Neuronal stem cell (in vitro differentiated cells): ENCODE results near the gene CTU2.
A peak's percentile ranks its signal among the peaks of the same experiment; 100 is the strongest.

ENCODE experiments used
- DNase-seq: peaks from one replicate; pipeline ENCODE4 v3.0.0-alpha.2; 2013; ENCODE audit warnings: low spot score
- H2AFZ ChIP-seq: one replicate; pipeline ENCODE4 v1.6.1; 2013; ENCODE audit warnings: mild to moderate bottlenecking, low read length, inconsistent platforms
- H2AK5ac ChIP-seq: 2 replicates; pipeline ENCODE4 v1.6.1; 2013; ENCODE audit warnings: low read depth, mild to moderate bottlenecking, inconsistent platforms, low read length, moderate library complexity, mixed read lengths
- H2BK120ac ChIP-seq: 2 replicates; pipeline ENCODE4 v1.6.1; 2013; ENCODE audit warnings: low read depth, mild to moderate bottlenecking, inconsistent platforms, low read length, moderate library complexity, mixed read lengths
- H2BK12ac ChIP-seq: one replicate; pipeline ENCODE4 v1.6.1; 2013; ENCODE audit warnings: low read length, inconsistent platforms
- H2BK15ac ChIP-seq: 2 replicates; pipeline ENCODE4 v1.6.1; 2013; ENCODE audit warnings: mild to moderate bottlenecking, low read length, inconsistent platforms, mixed read lengths
- H2BK5ac ChIP-seq: one replicate; pipeline ENCODE4 v1.6.1; 2013; ENCODE audit warnings: inconsistent platforms, mild to moderate bottlenecking, low read length, moderate library complexity
- H3K14ac ChIP-seq: one replicate; pipeline ENCODE4 v1.6.1; 2013; ENCODE audit warnings: low read length, inconsistent platforms
- H3K18ac ChIP-seq: 2 replicates; pipeline ENCODE4 v1.6.1; 2013; ENCODE audit warnings: low read length, inconsistent platforms
- H3K23ac ChIP-seq: 2 replicates; pipeline ENCODE4 v1.6.1; 2013; ENCODE audit warnings: low read depth, mild to moderate bottlenecking, mixed read lengths, low read length, inconsistent platforms; ENCODE audit not compliant: poor library complexity
- H3K27ac ChIP-seq: replicated peaks from 3 replicates; pipeline ENCODE4 v1.5.1; 2013; ENCODE audit warnings: low read length, inconsistent platforms
- H3K27me3 ChIP-seq, 3 experiments: 2 replicates each; pipeline ENCODE4 v1.6.1; 2013; ENCODE audit warnings: low read length in 3 of 3, mild to moderate bottlenecking in 2 of 3, inconsistent platforms in 1 of 3, low read depth in 1 of 3, mixed read lengths in 1 of 3, moderate library complexity in 1 of 3; ENCODE audit not compliant: control insufficient read depth in 3 of 3, insufficient read depth in 3 of 3
- H3K36me3 ChIP-seq, 2 donors: replicated peaks in 1 of 2; 2 replicates each; pipeline ENCODE4 v1.6.1; 2013; ENCODE audit warnings: low read length in 2 of 2; ENCODE audit not compliant: control insufficient read depth in 2 of 2, insufficient read depth in 2 of 2
- H3K4ac ChIP-seq: 2 replicates; pipeline ENCODE4 v1.6.1; 2013; ENCODE audit warnings: inconsistent platforms, mild to moderate bottlenecking, low read length, moderate library complexity
- H3K4me1 ChIP-seq, 2 donors: 1 replicate in 1 of 2; 2 replicates in 1 of 2; pipeline ENCODE4 v1.6.1; 2013; ENCODE audit warnings: low read length in 2 of 2, low read depth in 1 of 2; ENCODE audit not compliant: control insufficient read depth in 2 of 2, insufficient read depth in 1 of 2
- H3K4me2 ChIP-seq: one replicate; pipeline ENCODE4 v1.6.1; 2013; ENCODE audit warnings: mild to moderate bottlenecking, low read length, inconsistent platforms; ENCODE audit not compliant: insufficient read depth, poor library complexity, severe bottlenecking
- H3K4me3 ChIP-seq, 2 donors: 2 replicates each; pipeline ENCODE4 v1.5.1; 2013; ENCODE audit warnings: low read length in 2 of 2, mild to moderate bottlenecking in 2 of 2, inconsistent platforms in 1 of 2, moderate library complexity in 1 of 2
- H3K79me1 ChIP-seq: one replicate; pipeline ENCODE4 v1.6.1; 2013; ENCODE audit warnings: low read depth, mild to moderate bottlenecking, inconsistent platforms, low read length, moderate library complexity
- H3K9ac ChIP-seq: one replicate; pipeline ENCODE4 v1.6.1; 2013; ENCODE audit warnings: mild to moderate bottlenecking, low read depth, low read length, inconsistent platforms; ENCODE audit not compliant: poor library complexity
- H3K9me3 ChIP-seq, 2 donors: replicated peaks in 1 of 2; 2 replicates each; pipeline versions ENCODE3 to v1.6.1; 2013; ENCODE audit warnings: low read length in 2 of 2, mild to moderate bottlenecking in 2 of 2, inconsistent platforms in 1 of 2, low read depth in 1 of 2, mixed read lengths in 1 of 2, moderate library complexity in 1 of 2; ENCODE audit not compliant: control insufficient read depth in 2 of 2, insufficient read depth in 1 of 2
- H4K8ac ChIP-seq: one replicate; pipeline ENCODE4 v1.6.1; 2013; ENCODE audit warnings: low read depth, mild to moderate bottlenecking, inconsistent platforms, low read length, moderate library complexity
- H4K91ac ChIP-seq: one replicate; pipeline ENCODE4 v1.6.1; 2013; ENCODE audit warnings: low read length, low read depth, mild to moderate bottlenecking, inconsistent platforms; ENCODE audit not compliant: poor library complexity
- WGBS, 2 donors: extraction: QIAGEN DNeasy Blood & Tissue Kit; methylation state at CpG; one replicate each; pipeline ENCODE4 v1.1.7; 2013; ENCODE audit warnings: missing lambda C conversion rate in 2 of 2, mixed read lengths in 1 of 2; ENCODE audit not compliant: insufficient read length in 2 of 2, insufficient replicate concordance in 1 of 2; ENCODE audit errors: extremely low coverage in 2 of 2; 5-methylcytosine and 5-hydroxymethylcytosine counted together

Gene CTU2

DNA sequence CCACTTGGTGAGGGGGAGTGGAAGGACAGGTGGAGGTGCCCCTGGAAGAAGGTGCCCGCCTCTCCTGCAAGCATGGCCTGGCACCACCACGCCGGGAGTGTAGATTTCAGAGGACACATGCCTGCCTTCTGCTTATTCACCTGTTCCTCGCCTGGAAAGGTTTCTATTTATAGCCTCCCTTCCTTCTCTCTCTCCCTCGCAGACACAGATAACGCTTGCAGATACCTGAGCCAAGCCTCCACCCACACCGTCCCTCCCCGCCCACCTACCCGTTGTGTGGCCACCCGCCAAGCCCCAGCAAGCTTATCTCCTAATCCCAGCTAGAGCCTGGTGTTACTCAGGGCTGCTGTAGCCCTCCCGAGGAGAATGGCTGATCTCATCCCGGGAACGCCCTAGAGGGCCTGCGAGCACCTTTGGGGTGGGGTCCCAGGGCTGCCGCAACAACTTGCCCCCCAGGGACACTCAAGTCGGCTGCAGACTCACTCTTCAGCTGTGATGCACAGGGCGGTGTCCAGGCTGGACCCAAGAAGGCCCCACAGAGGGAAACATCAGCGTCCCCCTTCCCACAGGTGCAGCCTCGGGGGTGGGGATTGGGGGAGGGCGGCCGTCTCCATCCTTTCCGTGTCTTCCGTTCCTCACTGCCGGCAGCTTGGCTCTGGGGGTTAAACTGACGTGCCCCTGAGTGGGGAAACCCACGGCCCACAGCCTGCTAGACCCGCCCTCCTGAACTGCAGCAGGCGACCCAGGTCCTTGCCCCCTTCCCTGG lies 18.1 kb upstream of the CTU2 start:
- DNase-seq, result no peak
- peaks cover 8 to 78% (median 35%) of the 10 kb centered on the region in 3 experiments for H3K27me3 ChIP-seq
- no CpG with 5 or more reads among the region's 28 CpGs for WGBS, 2 donors

DNA sequence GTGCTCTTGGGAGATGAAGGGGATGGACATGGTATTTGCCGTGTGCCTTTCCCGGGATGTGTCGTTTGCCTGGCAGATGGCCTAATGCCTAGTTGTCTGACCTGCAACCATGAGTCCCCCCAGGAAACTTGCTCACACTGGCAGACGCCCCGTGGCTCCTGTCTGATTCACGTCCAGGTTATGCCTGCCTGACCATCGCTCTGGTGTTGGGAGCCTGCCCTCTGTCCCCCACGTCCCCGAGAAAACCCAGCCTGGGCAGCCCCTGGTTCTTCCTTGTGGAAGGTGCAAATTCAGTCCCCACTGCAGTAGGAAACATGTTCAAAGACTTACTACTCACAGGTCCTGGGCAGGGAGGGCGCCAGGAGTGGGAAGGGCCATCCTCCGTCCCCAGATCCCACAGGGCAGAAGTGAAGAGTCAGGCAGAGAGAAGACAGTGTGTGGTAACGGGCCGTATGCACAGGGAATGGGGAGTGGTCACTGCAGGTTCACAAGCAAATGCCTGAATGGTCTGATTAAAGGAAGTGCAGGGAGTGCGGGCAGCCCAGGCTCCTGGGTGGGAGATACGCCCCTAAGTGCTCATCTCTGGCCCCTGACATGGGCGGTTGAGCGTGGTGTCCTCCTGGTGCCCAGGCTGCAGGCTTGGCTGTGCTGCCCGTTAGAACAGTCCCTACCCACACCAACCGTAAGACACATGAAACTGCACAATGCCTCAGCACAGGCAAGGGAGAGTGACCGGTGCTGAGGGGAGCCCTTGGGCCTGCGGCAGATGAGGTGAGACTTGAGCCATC lies 15.8 kb upstream of the CTU2 start:
- Histone ChIP-seq H3K27me3 (peaks cover 4 to 65% (median 25%) of the 10 kb centered on the region in 3 experiments), H3K27ac (no peak overlapping the region), H3K9ac (peak overlapping the region; percentile 47), H3K9me3 (no peaks in the 10 kb centered on the region), H3K36me3 (no peaks in the 10 kb centered on the region), H3K14ac (peak overlapping the region; percentile 56), H3K4me1 (peaks cover 8 to 9% of the 10 kb centered on the region in 2 donors), H2BK120ac (no peak overlapping the region), H3K4me3 (peak overlapping the region in 1 of 2 donors; percentile 2), H3K4me2 (no peak overlapping the region), H2BK5ac (no peak overlapping the region), H2AK5ac (peak overlapping the region; percentile 81), H3K4ac (no peak overlapping the region), H3K79me1 (peaks cover 6% of the 10 kb centered on the region), H4K8ac (no peak overlapping the region), H3K18ac (no peak overlapping the region), H4K91ac (no peak overlapping the region), H2BK15ac (no peak overlapping the region), H2BK12ac (peak overlapping the region; percentile 75), H2AFZ (no peak overlapping the region), H3K23ac (peak overlapping the region; percentile 22)
- no peak for DNase-seq
- WGBS, 2 donors, result no CpG with 5 or more reads among the region's 21 CpGs

More for the DNA sequence above, 18.1 kb upstream of the CTU2 start:
- no peak overlapping the region for H3K9ac ChIP-seq
- H3K27ac ChIP-seq, result no peak overlapping the region
- H3K79me1 ChIP-seq, result peaks cover 6% of the 10 kb centered on the region
- H3K36me3 ChIP-seq, result no peaks in the 10 kb centered on the region
- no peak overlapping the region for H3K4me3 ChIP-seq
- H3K4ac ChIP-seq, result no peak overlapping the region
- H3K4me2 ChIP-seq, result no peak overlapping the region
- H2AFZ ChIP-seq, result no peak overlapping the region
- no peak overlapping the region for H4K8ac ChIP-seq
- H3K9me3 ChIP-seq, result no peaks in the 10 kb centered on the region
- no peak overlapping the region for H4K91ac ChIP-seq
- H3K4me1 ChIP-seq, result peaks cover 12 to 16% of the 10 kb centered on the region in 2 donors
- H2BK12ac ChIP-seq, result no peak overlapping the region
- peak overlapping the region; percentile 46 for H3K23ac ChIP-seq
- H2BK5ac ChIP-seq, result peak overlapping the region; percentile 5
- no peak overlapping the region for H3K14ac ChIP-seq
- H2BK15ac ChIP-seq, result no peak overlapping the region
- H2BK120ac ChIP-seq, result peak overlapping the region; percentile 31
- peak overlapping the region; percentile 70 for H2AK5ac ChIP-seq
- H3K18ac ChIP-seq, result no peak overlapping the region

GRCh38 chr16:88691129-88691813 lies 15.0 kb upstream of the CTU2 start:
- Histone ChIP-seq H3K18ac (no peak overlapping the region), H3K27me3 (peaks cover 0 to 58% (median 19%) of the 10 kb centered on the region in 3 experiments), H4K91ac (no peak overlapping the region), H3K23ac (peak overlapping the region; percentile 22), H3K9ac (peak overlapping the region; percentile 24), H3K36me3 (no peaks in the 10 kb centered on the region), H2BK5ac (peak overlapping the region; percentile 75), H2AFZ (no peak overlapping the region), H3K9me3 (no peaks in the 10 kb centered on the region), H2BK120ac (no peak overlapping the region), H4K8ac (no peak overlapping the region), H3K27ac (no peak overlapping the region), H2BK15ac (no peak overlapping the region), H2BK12ac (no peak overlapping the region), H3K4me3 (peak overlapping the region in 1 of 2 donors; percentile 2), H3K4ac (no peak overlapping the region), H3K14ac (peak overlapping the region; percentile 56), H3K79me1 (peaks cover 6% of the 10 kb centered on the region), H2AK5ac (peak overlapping the region; percentile 81), H3K4me2 (no peak overlapping the region), H3K4me1 (peaks cover 2 to 4% of the 10 kb centered on the region in 2 donors)
- no peak for DNase-seq
- no CpG with 5 or more reads among the region's 33 CpGs for WGBS, 2 donors
